K562 (cell line): Measurements from ENCODE around the gene NOL12.

Source experiments
- ETV5 ChIP-seq: sonication (generic); formaldehyde crosslinking; IDR thresholded peaks from 2 replicates; pipeline ENCODE4 v1.4.0; 2020; ENCODE audit warnings: low read depth, mild to moderate bottlenecking, missing genetic modification reagents
- FOXJ3 ChIP-seq: sonication (generic); formaldehyde crosslinking; IDR thresholded peaks from 2 replicates; pipeline ENCODE4 v1.4.0; 2020; ENCODE audit warnings: mild to moderate bottlenecking, missing genetic modification reagents
- FOXK2 ChIP-seq, 2 experiments: fragments of 450-650 bp; IDR thresholded peaks in 1 of 2; conservative IDR thresholded peaks in 1 of 2; 2 replicates each; pipeline ENCODE4 v1.6.1; 2016; ENCODE audit warnings: low read depth in 2 of 2, mild to moderate bottlenecking in 1 of 2
- HDAC2 ChIP-seq: fragments of 450-650 bp; IDR thresholded peaks from 2 replicates; pipeline ENCODE4 v1.6.1; 2016; ENCODE audit warnings: mild to moderate bottlenecking
- NFE2 ChIP-seq: IDR thresholded peaks from 2 replicates; pipeline ENCODE4 v1.6.1; 2014; ENCODE audit warnings: antibody characterized with exemption, low read depth
- RNF2 ChIP-seq: sonication (generic); IDR thresholded peaks from 2 replicates; pipeline ENCODE4 v1.6.1; 2016
- STAT5B ChIP-seq: fragments of 250-450 bp; sonication (Bioruptor Pico); IDR thresholded peaks from 2 replicates; pipeline ENCODE4 v1.8.0; 2021; ENCODE audit warnings: mild to moderate bottlenecking, inconsistent platforms
- SUPT5H ChIP-seq: fragments of 450-650 bp; IDR thresholded peaks from 2 replicates; pipeline ENCODE4 v1.6.1; 2016
- TRIM28 ChIP-seq: fragments of 450-650 bp; IDR thresholded peaks from 2 replicates; pipeline ENCODE4 v1.6.1; 2017
- YBX1 ChIP-seq: fragments of 450-650 bp; IDR thresholded peaks from 2 replicates; pipeline ENCODE4 v1.7.1; 2016; ENCODE audit warnings: mild to moderate bottlenecking
- ZNF583 ChIP-seq: fragments of 250-450 bp; sonication (Bioruptor Pico); IDR thresholded peaks from 2 replicates; pipeline ENCODE4 v1.4.0; 2020
- ZNF780A ChIP-seq: fragments of 250-450 bp; sonication (Bioruptor Pico); IDR thresholded peaks from 2 replicates; pipeline ENCODE4 v1.5.0; 2021; ENCODE audit warnings: mild to moderate bottlenecking
- TF ChIP-seq, protein P1 (sequence below): sonication (generic); formaldehyde crosslinking; IDR thresholded peaks from 2 replicates; pipeline ENCODE4 v1.8.1; 2023; ENCODE audit warnings: mild to moderate bottlenecking, missing genetic modification reagents
- TF ChIP-seq, protein P2 (sequence below), 3 experiments: IDR thresholded peaks in 2 of 3; conservative IDR thresholded peaks in 1 of 3; 2 replicates each; pipeline ENCODE4 v1.5.1; 2011 to 2012; ENCODE audit warnings: low read length in 3 of 3, mild to moderate bottlenecking in 3 of 3, control low read depth in 2 of 3, improper control_type of control experiment in 1 of 3, inconsistent platforms in 1 of 3, low read depth in 1 of 3, mixed read lengths in 1 of 3, moderate library complexity in 1 of 3; ENCODE audit not compliant: insufficient read depth in 2 of 3

DNA sequence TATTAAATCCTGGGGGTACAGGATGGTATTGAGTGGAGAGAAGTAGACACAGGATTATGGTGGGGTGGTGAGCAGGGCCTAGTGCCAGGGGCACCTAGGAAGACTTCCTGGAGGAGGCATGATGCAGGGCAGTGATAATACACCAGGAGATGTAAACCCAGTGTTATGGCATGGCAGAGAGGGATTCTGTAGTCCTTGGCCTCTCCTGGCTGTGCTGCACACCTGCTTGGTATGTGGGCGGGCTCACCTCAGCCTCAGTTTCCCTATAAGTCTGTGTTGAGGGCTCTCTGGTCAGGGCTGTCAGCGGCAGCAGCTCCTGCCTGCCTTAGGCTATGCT lies 25.5 kb upstream of the NOL12 start:
- TF ChIP-seq RNF2 (no peak), ETV5 (CRISPR knock-in tag) (no peak), SUPT5H (no peak), FOXJ3 (CRISPR knock-in tag) (no peak), STAT5B (CRISPR knock-in tag) (no peak), ZNF780A (no peak), NFE2 (no peak), HDAC2 (no peak), YBX1 (no peak), TRIM28 (no peak), FOXK2 (conservative IDR thresholded peaks at IDR 0.05 in 1 of 2, IDR thresholded peaks at IDR 0.05 in 1 of 2; ENCODE audit: low read depth in 2 of 2) (no peak), ZNF583 (CRISPR knock-in tag) (no peak)
- TF ChIP-seq, protein P1, sequence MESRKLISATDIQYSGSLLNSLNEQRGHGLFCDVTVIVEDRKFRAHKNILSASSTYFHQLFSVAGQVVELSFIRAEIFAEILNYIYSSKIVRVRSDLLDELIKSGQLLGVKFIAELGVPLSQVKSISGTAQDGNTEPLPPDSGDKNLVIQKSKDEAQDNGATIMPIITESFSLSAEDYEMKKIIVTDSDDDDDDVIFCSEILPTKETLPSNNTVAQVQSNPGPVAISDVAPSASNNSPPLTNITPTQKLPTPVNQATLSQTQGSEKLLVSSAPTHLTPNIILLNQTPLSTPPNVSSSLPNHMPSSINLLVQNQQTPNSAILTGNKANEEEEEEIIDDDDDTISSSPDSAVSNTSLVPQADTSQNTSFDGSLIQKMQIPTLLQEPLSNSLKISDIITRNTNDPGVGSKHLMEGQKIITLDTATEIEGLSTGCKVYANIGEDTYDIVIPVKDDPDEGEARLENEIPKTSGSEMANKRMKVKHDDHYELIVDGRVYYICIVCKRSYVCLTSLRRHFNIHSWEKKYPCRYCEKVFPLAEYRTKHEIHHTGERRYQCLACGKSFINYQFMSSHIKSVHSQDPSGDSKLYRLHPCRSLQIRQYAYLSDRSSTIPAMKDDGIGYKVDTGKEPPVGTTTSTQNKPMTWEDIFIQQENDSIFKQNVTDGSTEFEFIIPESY (CRISPR knock-in tag): no peak
- TF ChIP-seq, protein P2, sequence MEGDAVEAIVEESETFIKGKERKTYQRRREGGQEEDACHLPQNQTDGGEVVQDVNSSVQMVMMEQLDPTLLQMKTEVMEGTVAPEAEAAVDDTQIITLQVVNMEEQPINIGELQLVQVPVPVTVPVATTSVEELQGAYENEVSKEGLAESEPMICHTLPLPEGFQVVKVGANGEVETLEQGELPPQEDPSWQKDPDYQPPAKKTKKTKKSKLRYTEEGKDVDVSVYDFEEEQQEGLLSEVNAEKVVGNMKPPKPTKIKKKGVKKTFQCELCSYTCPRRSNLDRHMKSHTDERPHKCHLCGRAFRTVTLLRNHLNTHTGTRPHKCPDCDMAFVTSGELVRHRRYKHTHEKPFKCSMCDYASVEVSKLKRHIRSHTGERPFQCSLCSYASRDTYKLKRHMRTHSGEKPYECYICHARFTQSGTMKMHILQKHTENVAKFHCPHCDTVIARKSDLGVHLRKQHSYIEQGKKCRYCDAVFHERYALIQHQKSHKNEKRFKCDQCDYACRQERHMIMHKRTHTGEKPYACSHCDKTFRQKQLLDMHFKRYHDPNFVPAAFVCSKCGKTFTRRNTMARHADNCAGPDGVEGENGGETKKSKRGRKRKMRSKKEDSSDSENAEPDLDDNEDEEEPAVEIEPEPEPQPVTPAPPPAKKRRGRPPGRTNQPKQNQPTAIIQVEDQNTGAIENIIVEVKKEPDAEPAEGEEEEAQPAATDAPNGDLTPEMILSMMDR (IDR thresholded peaks at IDR 0.05 in 2 of 3, conservative IDR thresholded peaks at IDR 0.05 in 1 of 3; ENCODE audit: insufficient read depth in 2 of 3, low read depth in 1 of 3, low read length in 3 of 3): no peak
